Mucosa of stomach (tissue), 1 donor: ENCODE measurements around the gene PNLDC1.
"Not testable (repeated sequence)": the region's sequence is repeated elsewhere in the genome, so short reads cannot be mapped to it uniquely, and the experiment has no call there.

ENCODE experiments used
- H3K27me3 ChIP-seq: one replicate; pipeline ENCODE4 v1.7.0; 2013; ENCODE audit warnings: mild to moderate bottlenecking, low read length; ENCODE audit not compliant: control insufficient read depth, insufficient read depth
- H3K36me3 ChIP-seq: one replicate; pipeline ENCODE4 v1.7.0; 2013; ENCODE audit warnings: low read length; ENCODE audit not compliant: control insufficient read depth, insufficient read depth
- H3K4me1 ChIP-seq: one replicate; pipeline ENCODE4 v1.7.0; 2013; ENCODE audit warnings: mild to moderate bottlenecking, low read length; ENCODE audit not compliant: control insufficient read depth, insufficient read depth
- H3K4me3 ChIP-seq: one replicate; pipeline ENCODE4 v1.7.0; 2013; ENCODE audit warnings: low read length
- H3K9ac ChIP-seq: one replicate; pipeline ENCODE4 v1.7.0; 2013; ENCODE audit warnings: mild to moderate bottlenecking, low read length, moderate library complexity
- H3K9me3 ChIP-seq: one replicate; pipeline ENCODE4 v1.7.0; 2013; ENCODE audit warnings: mild to moderate bottlenecking, low read length, moderate library complexity; ENCODE audit not compliant: control insufficient read depth
- donor health status: Pancreatic carcinoma.

PNLDC1 gene

DNA sequence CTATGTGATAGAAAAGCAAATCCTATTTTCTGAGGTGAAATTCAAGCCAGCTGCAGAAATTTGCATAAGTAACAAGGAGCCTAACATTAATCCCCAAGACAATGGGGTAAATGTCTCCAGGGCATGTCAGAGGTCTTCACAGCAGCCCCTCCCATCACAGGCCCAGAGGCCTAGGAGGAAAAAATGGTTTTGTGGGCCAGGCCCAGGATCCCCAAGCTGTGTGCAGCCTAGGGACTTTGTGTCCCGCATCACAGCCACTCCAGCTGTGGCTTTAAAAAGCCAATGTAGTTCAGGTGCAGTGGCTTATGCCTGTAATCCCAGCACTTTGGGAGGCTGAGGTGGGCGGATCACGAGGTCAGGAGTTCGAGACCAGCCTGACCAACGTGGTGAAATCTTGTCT lies 48.5 kb downstream of the PNLDC1 start:
- not testable (repeated sequence) for H3K4me1 ChIP-seq, H3K36me3 ChIP-seq, H3K27me3 ChIP-seq, H3K4me3 ChIP-seq, H3K9me3 ChIP-seq, H3K9ac ChIP-seq

DNA sequence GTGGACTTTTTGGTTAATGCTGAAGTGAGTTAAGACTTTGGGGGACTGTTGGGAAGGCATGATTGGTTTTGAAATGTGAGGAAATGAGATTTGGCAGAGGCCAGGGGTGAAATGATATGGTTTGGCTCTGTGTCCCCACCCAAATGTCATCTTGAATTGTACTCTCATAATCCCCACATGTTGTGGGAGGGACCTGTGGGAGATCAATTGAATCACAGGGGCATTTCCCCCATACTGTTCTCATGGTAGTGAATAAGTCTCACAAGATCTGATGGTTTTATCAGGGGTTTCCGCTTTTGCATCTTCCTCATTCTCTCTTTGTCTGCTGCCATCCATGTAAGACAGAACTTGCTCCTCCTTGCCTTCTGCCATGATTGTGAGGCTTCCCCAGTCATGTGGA lies 49.8 kb downstream of the PNLDC1 start:
- not testable (repeated sequence) for H3K36me3 ChIP-seq, H3K4me3 ChIP-seq, H3K27me3 ChIP-seq, H3K9me3 ChIP-seq, H3K9ac ChIP-seq, H3K4me1 ChIP-seq

GRCh38 chr6:159852877-159853276 lies 52.8 kb downstream of the PNLDC1 start:
- H3K4me1 ChIP-seq, result no peaks in the 10 kb centered on the region
- H3K9me3 ChIP-seq, result no peaks in the 10 kb centered on the region
- H3K9ac ChIP-seq, result no peak overlapping the region
- H3K4me3 ChIP-seq, result no peak overlapping the region
- no peaks in the 10 kb centered on the region for H3K27me3 ChIP-seq
- H3K36me3 ChIP-seq, result no peaks in the 10 kb centered on the region

DNA sequence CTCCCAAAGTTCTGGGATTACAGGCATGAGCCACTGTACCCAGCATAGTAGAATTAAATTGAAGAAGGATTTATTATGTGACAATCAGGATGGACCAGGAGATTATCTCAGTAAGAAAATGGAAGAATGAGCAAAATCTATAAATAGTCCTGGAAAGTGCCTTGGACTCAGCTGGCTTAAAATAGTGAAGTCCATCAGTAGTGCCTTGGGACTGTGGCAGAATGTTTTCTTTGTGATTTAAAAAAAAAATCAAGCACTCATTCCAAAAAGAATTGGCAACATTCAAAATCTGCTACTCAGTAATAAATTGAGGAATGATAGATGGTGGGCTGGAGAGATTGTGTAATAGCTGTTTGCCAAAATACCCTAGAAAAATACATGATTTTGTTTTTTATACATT lies 53.7 kb downstream of the PNLDC1 start:
- H3K9me3 ChIP-seq, result no peaks in the 10 kb centered on the region
- no peaks in the 10 kb centered on the region for H3K36me3 ChIP-seq
- no peak overlapping the region for H3K4me3 ChIP-seq
- H3K9ac ChIP-seq, result no peak overlapping the region
- H3K4me1 ChIP-seq, result no peaks in the 10 kb centered on the region
- no peaks in the 10 kb centered on the region for H3K27me3 ChIP-seq

DNA sequence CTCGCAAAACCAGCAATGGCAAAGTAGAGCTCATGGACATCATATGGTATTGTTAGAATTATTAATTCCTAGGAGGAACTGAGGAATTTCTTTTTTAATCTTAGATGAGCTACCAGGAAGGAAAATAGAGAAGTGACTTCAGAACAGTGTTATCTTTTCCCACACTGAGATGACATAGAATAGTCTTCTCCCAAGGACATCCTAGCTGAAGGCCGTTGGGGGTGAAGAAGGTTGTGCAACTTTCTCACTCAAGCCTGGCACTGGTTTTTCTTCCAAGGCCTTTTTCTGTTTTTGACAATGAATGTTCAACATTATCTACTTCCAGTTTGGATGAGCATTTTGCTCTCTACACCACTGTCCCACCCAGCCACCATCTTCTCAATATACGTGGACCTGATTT lies 54.9 kb downstream of the PNLDC1 start:
- no peaks in the 10 kb centered on the region for H3K9me3 ChIP-seq
- H3K4me3 ChIP-seq, result no peak overlapping the region
- H3K27me3 ChIP-seq, result no peaks in the 10 kb centered on the region
- H3K9ac ChIP-seq, result no peak overlapping the region
- H3K36me3 ChIP-seq, result no peaks in the 10 kb centered on the region
- H3K4me1 ChIP-seq, result no peaks in the 10 kb centered on the region

GRCh38 chr6:159858259-159858658 lies 58.2 kb downstream of the PNLDC1 start:
- H3K9ac ChIP-seq, result no peak overlapping the region

GRCh38 chr6:159860482-159860881 lies 60.4 kb downstream of the PNLDC1 start:
- Histone ChIP-seq H3K36me3 (no peaks in the 10 kb centered on the region), H3K9ac (no peak overlapping the region), H3K9me3 (no peaks in the 10 kb centered on the region), H3K4me3 (no peak overlapping the region), H3K27me3 (no peaks in the 10 kb centered on the region), H3K4me1 (no peaks in the 10 kb centered on the region)

More at GRCh38 chr6:159858259-159858658, 58.2 kb downstream of the PNLDC1 start:
- Histone ChIP-seq H3K36me3 (no peaks in the 10 kb centered on the region), H3K27me3 (no peaks in the 10 kb centered on the region), H3K4me3 (no peak overlapping the region), H3K4me1 (no peaks in the 10 kb centered on the region), H3K9me3 (no peaks in the 10 kb centered on the region)

GRCh38 chr6:159862103-159862502 lies 62.0 kb downstream of the PNLDC1 start:
- H3K9me3 ChIP-seq, result no peaks in the 10 kb centered on the region
- H3K4me3 ChIP-seq, result no peak overlapping the region
- no peaks in the 10 kb centered on the region for H3K4me1 ChIP-seq
- no peaks in the 10 kb centered on the region for H3K36me3 ChIP-seq
- no peak overlapping the region for H3K9ac ChIP-seq
- H3K27me3 ChIP-seq, result no peaks in the 10 kb centered on the region

DNA sequence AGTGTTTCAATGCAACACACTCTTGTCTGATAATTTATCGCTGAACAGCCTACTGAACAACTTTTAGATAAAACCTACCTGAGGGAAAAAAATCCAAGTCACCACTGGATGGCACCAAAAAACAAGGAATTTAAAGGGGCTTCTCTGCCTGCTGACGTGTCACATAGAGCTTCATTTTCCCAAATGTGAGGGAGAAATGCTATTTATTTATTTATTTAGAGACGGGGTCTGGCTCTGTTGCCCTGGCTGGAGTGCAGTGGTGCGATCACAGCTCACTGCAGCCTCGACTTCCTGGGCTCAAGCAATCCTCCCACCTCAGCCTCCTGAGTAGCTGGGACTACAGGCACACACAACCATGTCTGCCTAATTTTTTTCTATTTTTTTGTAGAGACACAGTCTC lies 63.3 kb downstream of the PNLDC1 start:
- H3K4me3 ChIP-seq, H3K4me1 ChIP-seq, H3K36me3 ChIP-seq, H3K27me3 ChIP-seq, H3K9ac ChIP-seq, H3K9me3 ChIP-seq: not testable (repeated sequence)

DNA sequence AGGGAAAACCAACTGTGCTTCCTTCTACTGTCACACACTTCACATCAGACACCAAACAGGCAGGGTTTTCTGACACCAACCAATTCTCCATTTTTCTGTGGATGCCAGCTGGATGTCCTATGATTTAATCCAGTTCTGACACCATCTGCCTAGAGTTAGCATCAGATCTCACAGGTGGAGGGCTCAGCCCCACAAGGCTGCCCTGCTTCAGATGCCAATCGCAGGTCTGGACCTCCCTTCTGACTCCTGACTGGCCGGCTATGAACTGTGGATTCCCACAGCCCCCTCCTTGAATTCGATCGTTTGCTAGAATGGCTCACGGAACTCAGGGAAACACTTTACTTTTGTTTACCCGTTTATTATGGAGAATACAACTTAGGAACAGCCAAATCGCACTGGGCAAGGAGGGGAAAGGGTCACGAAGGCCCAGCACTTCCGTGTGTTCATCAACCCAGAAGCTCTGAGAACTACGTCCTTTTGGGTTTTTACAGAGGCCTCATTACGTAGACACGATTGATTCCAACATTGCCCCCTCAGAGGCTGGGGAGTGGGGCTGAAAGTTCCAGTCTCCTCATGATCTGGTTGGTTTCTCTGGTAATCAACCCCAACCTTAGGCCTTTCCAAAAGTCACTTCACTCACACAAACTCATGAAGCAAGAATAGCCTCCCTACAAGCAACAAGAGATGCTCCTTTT lies 65.3 kb downstream of the PNLDC1 start:
- H3K27me3 ChIP-seq, result no peaks in the 10 kb centered on the region
- H3K4me1 ChIP-seq, result no peaks in the 10 kb centered on the region
- no peaks in the 10 kb centered on the region for H3K9me3 ChIP-seq
- no peak overlapping the region for H3K9ac ChIP-seq
- no peak overlapping the region for H3K4me3 ChIP-seq
- no peaks in the 10 kb centered on the region for H3K36me3 ChIP-seq

DNA sequence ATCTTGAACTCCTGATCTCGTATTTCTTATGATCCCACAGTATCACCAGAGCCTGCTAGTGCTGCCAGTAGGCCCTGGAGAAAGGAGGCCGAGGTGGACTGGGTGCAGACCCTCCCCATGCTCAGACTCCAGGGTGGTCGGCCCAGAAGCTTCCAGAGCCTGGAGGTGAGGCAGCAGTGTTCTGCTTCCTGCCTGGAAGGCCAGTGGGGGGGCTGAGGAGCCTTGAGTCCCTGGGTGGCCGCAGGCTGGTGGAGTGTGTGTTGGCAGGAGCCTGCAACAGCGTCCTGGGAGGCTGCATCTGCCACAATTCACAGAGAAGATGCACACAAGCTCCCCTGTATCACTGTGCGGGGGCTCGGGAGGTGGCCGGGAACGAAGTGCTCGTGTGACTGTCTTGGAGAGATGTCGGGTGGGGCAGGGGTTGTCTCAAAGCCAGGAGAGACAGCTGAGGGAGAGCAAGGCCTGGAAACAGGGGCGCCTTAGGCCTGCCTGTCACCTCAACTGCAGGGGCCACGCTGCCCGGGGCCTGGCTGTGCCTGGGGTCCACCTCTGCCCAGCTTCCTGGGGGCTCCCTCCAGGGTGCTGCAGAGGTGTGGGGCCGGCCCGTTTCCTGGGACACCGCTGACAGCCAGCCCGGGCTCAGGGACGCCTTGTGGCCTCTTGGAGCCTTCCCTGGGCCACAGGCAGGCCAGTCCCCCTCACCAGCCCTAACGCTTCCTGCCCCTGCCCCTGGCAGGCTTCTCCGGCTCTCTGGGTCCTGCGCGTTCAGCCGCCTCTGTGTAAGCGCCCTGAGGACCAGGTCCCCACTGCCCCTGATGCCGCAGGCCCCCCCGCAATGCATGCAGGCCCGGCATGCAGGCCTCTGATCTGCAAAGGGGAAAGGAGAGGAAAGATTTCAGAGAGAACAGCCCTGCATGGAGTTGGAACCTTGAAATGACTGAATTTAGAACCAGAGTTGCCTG lies 66.5 kb downstream of the PNLDC1 start:
- H3K9ac ChIP-seq, result no peak overlapping the region
- no peak overlapping the region for H3K4me3 ChIP-seq
- no peaks in the 10 kb centered on the region for H3K9me3 ChIP-seq

More for the DNA sequence above, 66.5 kb downstream of the PNLDC1 start:
- Histone ChIP-seq H3K36me3 (no peaks in the 10 kb centered on the region), H3K4me1 (no peaks in the 10 kb centered on the region), H3K27me3 (no peaks in the 10 kb centered on the region)
